GM19023 (cell line): ENCODE data around the gene HCN3.
A peak's percentile ranks its signal among the peaks of the same experiment; 100 is the strongest.

Experiments used
- ATAC-seq: cut with Tn5 transposase; IDR thresholded peaks from one replicate; pipeline ENCODE4 v1.9.1; 2021; ENCODE audit warnings: mild to moderate bottlenecking, moderate library complexity; ENCODE audit not compliant: unreplicated experiment

HCN3 gene

DNA sequence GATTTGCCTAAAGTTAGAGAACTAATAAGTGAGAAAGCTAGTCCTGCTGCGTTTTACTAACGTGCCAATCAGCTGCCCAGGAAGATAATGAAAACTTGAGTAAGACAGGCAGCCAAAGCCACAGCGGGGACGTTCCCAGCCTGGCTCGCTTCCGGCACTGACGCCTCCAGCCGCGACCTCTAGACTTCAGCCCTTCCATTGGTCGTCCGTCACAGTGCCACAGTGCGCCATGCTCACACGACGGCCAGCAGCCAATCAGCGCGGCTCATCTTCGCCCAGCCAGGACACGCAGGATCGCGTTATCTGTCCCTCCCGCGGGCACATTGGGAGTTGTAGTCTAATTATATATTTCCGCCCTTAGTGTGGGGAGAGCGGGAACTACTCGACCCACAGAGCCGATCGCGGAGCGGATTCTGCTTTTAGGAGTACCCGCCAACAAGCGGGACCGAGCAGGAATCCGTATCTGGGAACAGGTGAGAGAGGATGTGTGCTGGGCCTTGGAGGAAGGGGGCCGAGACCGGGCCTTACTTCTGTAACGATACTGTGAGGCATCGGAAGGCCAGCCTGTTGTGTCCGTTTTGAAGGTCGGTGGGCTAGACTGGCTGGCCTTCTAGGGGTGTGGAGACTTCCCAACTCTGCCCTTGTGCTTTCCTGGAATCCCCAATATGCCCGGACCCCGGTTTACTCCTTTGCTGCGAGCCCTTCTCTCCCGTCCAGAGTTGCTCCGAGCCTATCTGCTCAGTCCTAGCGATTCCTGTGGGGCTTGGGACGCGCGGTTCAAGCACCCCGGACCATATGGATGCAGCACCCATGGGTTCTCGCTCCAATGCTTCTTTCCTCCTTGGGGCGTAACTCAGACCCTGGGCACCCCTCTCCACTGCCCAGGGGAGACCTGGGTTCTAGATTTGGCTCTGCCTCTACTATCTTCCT lies 31.5 kb downstream of the HCN3 start, which contains the start of gene FDPS:
Gene FDPS, plus strand, starts transcription at position 374 of the 930 bp plus-strand sequence. CDS start 924 bp downstream, outside the sequence.
- ATAC-seq, result peak; percentile 96

DNA sequence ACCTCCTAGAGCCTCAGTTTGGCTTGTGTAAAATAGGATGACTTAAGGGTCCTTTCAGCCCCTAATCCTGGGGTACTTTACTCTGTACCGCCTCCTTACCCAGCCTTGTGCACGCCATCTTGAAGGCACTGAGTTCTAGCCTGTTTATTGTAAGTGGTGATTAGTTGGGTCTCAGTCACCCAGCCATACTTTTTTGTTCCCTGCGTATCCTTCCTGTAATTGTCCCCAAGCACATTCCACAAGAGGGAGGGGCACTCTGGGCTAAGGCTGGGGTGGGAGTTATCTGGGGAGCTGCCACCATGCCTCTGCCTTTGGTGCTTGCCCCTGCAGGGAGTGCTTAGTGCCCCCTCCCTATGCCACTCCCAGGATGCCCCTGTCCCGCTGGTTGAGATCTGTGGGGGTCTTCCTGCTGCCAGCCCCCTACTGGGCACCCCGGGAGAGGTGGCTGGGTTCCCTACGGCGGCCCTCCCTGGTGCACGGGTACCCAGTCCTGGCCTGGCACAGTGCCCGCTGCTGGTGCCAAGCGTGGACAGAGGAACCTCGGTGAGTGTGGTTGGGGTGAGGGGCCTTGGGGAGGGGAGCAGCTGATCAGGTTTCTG lies 32.3 kb downstream of the HCN3 start:
- no peak for ATAC-seq

DNA sequence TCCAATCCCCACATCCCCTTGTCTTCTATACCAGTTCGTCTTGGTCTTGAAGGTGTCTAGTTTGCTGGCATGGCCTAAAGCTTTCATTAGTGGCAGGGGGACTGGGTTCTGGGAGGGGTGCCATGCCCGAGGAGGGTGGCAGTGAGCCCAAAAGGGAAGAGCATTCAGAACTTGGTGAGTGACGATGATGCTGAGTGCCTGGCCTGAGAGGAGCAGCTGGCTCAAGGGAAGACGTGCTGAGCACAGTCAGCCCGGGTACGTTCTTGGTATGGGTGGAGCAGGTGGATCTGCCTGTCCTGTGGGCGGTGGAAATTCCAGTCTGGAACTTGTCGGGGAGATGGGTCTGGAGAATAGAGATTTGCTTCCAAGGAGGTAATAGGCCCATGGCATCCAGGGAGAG lies 36.0 kb downstream of the HCN3 start:
- no peak for ATAC-seq

DNA sequence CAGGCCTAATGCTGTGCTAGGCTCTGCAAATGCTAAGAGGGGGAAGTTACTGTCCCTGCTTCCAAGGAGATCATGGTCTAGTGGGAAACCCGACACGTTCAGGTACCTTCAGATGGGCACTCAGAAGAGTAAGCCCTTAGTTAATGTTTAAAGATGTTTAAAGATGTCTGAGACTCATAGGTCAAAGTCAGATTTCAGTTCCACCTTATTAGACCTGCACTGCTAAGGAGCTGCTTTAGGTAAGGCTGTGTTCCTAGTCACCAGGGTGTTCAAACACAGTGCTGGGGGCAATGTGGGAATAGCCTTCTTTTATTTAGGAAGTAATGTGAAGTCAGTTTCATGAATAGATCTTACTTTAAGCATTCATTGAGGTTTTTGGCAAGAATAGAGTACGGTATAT lies 39.7 kb downstream of the HCN3 start:
- ATAC-seq, result no peak

DNA sequence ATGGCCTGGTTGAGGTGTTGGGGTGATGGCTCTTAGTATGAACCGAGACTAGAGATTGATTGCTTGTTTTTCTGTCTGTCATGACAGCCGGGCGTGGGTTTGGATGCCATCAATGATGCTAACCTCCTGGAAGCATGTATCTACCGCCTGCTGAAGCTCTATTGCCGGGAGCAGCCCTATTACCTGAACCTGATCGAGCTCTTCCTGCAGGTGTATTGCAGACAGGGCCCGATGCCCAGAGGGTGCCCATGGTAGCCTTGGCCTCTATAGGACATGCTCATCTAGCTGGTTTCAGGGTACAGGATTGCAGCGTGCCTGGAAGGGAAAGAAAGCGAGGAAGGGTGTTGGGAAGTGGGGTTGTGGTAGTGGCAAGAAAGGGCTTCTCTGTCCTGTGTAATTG lies 40.8 kb downstream of the HCN3 start:
- ATAC-seq, result no peak

DNA sequence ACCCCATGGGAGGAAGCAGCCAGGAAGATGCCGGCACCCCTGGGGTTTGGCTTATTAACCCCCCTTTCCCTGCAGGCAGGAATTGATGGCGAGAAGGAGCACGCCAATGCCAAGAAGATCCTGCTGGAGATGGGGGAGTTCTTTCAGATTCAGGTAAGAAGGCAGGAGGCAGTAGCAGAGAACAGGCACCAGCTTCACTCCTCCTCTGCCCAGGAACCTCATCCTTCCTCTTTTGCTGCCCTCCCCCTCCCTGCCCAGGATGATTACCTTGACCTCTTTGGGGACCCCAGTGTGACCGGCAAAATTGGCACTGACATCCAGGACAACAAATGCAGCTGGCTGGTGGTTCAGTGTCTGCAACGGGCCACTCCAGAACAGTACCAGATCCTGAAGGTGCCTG lies 42.3 kb downstream of the HCN3 start:
- ATAC-seq, result no peak

DNA sequence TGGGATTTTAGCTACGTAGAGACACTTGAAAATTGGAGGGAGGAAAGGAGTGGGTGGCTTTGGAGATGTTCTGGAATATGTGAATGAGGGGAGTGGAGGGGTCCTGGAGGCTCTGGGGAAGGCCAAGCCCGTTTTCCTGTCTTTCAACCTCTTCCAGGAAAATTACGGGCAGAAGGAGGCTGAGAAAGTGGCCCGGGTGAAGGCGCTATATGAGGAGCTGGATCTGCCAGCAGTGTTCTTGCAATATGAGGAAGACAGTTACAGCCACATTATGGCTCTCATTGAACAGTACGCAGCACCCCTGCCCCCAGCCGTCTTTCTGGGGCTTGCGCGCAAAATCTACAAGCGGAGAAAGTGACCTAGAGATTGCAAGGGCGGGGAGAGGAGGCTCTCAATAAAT lies 43.0 kb downstream of the HCN3 start:
- ATAC-seq, result no peak

DNA sequence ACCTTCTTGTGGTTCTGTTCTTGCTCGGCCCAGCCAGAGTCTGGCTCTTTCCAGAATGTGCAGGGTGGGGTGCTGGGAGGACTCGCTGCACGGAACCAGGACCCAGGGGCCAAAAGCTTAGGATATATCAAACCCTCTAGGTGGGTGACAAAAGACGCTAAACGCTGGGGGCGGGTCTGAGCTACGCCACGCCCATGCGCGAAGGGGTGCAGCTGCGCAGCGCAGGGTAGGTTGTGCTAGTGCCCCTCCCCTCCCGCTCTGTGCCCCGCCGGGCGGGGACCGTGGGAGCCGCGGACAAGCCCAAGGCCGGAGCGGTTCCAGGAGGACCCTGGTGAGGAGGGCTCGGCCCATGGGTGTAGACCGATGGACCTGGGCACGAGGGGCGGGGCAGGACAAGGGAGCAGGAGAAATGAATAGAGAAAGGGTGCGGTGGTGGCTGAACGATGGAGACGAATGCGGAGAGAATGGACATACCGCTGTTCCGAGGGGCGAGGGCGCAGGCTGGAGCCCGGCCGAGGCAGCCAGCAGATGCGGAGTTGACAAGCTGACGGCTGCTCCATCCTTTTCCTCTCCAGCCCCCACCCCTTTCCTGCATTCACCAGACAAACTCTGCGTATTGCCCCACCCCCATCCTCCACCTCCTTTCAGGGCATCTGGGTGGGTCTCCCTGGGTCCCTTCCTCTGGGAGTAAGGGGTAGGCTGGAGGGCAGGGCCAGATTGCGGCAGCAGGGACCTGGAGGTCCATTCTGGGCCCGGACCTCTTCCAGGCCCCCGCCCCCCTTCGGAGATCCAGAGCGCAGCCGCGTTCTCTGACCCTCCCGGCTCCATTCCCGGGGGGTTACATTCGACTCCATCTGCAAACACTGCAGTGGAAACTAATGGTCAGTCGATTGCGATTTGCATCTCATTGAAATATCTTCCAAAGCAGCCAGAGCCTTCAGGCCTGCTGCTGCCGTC lies 43.7 kb downstream of the HCN3 start, which contains the start of gene RUSC1:
Gene RUSC1, plus strand, starts transcription at position 234 of the 957 bp plus-strand sequence. CDS start 880 bp downstream, outside the sequence.
- no peak for ATAC-seq

DNA sequence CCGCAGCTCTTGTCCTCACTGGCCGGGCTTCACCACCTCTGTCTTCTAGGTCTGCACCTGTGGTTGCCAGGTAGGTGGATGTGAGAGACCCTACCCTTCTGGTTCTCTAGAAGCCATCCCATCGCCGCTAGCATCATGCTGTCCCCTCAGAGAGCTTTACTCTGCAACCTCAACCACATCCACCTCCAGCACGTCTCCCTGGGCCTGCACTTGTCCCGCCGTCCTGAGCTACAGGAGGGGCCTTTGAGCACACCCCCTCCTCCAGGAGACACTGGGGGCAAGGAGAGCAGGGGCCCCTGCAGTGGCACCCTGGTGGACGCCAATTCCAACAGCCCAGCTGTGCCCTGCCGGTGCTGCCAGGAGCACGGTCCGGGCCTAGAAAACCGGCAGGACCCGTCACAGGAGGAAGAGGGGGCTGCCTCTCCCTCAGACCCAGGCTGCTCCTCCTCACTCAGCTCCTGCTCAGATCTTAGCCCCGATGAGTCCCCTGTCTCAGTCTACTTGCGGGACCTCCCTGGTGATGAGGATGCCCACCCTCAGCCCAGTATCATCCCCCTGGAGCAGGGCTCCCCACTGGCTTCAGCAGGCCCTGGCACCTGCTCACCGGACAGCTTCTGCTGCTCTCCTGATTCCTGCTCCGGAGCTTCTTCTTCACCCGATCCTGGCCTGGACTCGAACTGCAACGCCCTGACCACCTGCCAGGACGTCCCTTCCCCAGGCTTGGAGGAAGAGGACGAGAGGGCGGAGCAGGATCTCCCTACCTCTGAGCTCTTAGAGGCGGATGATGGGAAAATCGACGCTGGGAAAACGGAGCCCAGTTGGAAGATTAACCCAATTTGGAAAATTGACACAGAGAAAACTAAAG lies 44.6 kb downstream of the HCN3 start:
- no peak for ATAC-seq

DNA sequence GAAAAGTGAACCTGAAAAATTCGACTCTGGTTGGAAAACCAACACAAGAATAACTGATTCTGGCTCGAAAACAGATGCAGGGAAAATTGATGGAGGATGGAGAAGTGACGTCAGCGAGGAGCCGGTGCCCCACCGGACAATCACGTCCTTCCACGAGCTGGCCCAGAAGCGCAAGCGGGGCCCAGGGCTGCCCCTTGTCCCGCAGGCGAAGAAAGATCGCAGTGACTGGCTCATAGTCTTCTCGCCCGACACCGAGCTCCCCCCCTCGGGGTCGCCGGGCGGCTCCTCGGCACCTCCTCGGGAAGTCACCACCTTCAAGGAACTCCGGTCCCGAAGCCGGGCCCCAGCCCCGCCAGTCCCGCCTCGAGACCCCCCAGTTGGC lies 45.3 kb downstream of the HCN3 start:
- no peak for ATAC-seq

DNA sequence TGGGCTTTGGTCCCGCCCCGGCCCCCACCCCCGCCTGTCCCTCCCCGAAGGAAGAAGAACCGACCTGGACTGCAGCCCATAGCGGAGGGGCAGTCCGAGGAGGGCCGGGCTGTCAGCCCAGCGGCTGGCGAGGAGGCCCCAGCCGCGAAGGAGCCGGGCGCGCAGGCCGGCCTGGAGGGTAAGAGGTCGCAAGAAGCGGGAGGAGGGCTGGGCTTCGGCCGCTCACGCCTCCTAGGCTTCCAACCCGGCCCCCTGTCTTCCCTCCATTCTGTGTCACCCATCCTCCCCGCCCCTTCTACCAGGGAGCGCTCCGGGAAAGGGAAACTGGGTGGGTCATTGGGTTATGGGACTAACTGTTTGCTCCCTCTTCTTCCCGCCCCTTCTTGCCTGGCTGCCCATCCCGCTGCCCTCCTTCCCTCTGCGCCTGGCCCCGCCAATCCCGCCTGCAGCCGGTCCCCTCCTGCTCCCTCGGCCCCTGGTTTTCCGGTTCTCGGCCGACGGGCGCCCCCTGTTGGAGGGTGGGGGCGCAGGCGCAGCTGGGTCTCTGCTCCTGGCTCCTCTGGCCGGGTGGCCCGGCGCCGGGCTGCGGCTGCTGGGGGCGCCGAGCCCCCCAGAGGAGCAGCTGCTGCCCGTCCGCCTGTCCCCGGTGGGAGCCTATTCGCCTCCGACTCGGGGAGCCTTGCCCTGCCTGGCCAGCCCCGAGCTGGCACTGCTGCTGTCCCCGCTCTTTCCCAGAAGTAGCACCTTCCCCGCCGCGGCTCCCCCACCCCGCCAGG lies 45.9 kb downstream of the HCN3 start:
- ATAC-seq, result peak; percentile 46

DNA sequence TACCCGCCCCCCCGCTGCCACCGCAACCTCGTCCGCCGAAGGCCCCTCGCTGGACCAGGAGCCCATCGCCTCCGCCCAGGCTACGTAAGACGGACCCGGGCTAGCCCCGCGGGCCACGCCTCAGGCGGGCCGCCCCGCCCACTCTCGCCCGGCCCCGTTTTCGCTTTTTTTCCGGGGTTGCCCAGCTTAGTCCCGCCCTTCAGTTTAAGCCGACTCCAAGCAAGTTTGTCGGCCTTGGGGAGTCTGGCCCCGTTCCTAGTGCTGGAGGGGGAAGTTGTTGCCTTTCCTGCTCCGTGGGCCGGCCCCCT lies 46.4 kb downstream of the HCN3 start:
- ATAC-seq, result peak; percentile 54

DNA sequence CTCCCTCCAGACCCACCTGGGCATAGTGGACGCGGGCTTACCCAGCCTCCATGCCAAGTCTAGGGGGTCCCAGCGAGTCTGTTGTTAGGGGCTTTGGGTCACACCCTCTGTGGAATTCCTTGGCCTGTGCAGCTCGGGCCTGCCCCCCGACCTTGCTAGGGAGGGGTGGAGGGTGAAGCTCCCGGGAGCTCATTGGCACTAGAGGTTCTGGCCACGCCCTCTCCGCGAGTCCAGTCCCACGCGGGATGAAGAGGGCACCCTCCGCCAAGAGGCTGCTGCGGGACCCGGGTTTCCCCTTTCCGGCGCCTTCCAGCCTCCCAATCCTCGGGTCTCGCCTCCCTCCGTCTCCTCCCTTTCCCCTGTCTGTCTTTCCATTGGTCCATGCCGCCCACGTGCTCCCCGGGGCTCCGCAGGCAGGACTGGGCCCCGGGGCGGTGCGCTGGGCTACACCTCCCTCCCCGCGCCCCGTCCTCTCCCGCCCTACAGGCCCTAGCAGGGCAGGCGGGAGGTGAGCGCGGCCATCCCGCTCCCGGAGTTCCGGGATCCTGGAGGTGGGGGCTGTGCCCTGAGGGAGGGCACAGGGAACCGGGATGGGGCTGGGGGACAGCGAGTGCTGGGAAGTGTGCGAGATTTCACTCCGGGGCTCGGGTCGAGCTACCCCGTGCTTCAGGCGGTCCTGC lies 46.9 kb downstream of the HCN3 start:
- ATAC-seq, result peak; percentile 63

DNA sequence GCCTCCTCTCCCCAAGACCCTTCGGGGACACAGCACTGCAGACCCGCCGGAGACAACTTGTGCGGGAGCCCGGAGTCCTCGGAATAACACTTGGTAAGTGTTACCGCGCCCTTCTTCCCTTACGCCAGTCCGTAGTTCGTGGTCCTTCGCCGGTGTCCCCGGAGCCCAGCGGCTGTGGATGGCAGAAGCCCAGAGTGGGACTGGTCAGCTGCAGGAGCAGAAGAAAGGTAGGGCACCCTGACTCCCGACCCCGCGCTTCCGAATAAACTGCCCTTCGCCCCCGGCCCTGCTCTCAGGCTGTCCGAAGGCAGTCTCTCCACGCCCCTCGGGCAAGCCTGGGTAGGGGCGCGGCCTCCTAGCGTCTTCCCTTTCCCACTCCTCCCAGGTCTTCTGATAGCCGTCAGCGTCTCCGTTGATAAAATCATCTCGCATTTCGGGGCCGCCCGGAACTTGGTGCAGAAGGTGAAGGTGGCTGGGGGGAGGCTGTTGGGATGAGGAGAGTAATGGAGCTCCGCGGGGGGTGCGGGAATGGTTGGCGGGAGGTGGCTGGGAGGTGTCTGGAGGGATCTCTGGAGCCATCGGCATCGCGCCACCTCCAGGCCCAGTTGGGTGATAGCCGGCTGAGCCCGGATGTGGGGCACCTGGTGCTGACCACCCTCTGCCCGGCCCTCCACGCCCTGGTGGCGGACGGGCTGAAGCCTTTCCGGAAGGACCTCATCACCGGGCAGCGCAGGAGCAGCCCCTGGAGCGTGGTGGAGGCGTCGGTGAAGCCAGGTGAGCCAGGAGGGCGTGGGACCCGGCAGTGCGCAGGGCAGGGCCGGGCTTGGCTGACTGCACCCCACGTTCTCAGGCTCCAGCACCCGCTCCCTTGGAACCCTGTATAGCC lies 47.7 kb downstream of the HCN3 start:
- ATAC-seq, result no peak

DNA sequence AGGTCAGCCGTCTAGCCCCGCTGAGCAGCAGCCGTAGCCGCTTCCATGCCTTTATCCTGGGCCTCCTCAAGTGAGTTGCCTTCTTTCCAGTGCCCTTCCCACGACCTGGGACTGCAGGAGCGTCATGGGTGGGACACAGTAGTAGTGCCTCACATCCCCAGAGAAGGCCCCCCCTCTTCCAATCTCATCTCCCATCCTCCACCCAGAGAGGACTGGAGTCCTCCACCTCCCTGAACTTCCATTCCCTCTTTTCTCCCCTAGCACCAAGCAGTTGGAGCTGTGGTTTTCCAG lies 48.3 kb downstream of the HCN3 start:
- no peak for ATAC-seq

DNA sequence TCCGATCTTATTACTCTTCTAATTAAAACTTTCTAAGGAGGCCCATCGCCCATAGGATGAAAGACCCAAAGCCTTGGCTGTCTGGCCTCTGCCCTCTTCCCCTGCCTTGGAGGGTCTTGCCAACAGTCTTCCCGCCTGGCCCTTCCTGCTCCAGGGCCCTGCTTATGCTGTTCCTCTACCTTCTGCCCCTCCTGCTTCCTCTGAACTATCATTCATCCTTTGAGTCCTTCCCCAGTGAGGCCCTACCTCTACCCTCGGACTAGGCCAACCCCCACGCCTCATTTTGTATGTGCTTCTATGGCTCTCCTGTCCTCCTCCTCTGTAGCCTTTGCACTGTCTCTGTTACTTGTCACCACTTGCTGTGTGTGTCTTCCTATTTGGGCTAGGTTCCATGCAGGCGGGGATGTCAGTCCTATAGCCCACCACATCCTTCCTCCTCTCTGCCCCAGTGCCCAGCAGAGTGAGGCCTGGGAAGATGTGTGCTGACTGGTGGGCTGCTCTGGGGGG lies 48.8 kb downstream of the HCN3 start:
- ATAC-seq, result no peak

DNA sequence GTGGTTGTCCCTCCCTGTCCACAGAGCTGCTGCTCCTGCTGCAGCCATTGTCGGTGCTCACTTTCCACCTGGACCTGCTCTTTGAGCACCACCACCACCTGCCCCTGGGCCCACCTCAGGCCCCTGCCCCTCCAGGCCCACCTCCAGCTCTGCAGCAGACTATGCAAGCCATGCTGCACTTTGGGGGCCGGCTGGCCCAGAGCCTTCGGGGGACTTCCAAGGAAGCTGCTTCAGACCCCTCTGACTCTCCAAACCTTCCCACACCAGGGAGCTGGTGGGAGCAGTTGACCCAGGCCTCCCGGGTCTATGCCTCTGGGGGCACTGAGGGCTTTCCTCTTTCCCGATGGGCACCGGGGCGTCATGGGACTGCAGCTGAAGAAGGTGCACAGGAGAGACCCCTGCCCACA lies 49.4 kb downstream of the HCN3 start:
- ATAC-seq, result no peak

DNA sequence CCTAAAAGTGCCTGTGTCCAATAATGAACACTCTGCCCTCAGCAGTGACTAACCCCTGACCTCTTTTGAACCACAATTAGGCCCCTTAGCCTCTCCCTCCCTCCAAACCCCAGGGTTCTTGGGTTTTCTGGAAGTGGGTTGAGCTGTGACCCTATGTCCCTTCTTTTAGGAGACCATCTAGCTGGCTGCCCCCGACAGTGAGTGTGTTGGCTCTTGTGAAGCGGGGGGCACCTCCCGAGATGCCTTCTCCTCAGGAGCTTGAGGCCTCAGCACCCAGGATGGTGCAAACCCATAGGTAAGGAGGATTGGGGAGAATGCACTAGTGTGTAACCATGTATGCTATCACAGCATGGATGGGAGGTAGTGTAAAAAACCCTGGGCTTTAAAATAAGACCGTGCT lies 50.7 kb downstream of the HCN3 start:
- no peak for ATAC-seq
